GM12875 (cell line): ENCODE measurements around the gene GABPB2.
A peak's percentile ranks its signal among the peaks of the same experiment; 100 is the strongest.

Experiments used
- H3K4me3 ChIP-seq: one replicate; pipeline ENCODE4 v1.5.1; 2011; ENCODE audit warnings: low read depth, low read length, control low read depth
- TF ChIP-seq, protein P1 (sequence below): IDR thresholded peaks from 2 replicates; pipeline ENCODE4 v1.5.1; 2011; ENCODE audit warnings: low read depth, mild to moderate bottlenecking, control low read depth, inconsistent platforms, low read length, moderate library complexity, borderline replicate concordance; ENCODE audit not compliant: insufficient read depth

GABPB2 gene

DNA sequence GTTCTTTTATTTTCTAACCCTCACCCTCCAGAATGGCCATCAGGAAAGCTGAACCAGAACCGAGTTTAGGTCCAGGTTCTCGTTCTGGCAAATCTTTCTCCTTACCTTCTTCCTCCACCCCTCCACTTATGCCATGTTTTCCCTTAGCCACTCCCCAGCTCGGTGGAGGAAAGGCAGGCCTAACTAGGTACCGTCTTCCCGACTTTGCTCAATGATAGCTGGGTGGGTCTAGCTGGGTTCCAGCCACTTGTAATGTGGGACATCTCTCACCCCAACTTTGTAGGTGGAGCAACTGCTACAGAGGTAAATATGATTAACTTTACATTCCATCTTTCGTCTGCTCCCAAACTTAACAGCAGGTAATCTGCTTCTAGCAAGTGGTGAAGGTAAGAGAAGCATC lies 33.5 kb upstream of the GABPB2 start:
- H3K4me3 ChIP-seq: no peak overlapping the region
- TF ChIP-seq, protein P1, sequence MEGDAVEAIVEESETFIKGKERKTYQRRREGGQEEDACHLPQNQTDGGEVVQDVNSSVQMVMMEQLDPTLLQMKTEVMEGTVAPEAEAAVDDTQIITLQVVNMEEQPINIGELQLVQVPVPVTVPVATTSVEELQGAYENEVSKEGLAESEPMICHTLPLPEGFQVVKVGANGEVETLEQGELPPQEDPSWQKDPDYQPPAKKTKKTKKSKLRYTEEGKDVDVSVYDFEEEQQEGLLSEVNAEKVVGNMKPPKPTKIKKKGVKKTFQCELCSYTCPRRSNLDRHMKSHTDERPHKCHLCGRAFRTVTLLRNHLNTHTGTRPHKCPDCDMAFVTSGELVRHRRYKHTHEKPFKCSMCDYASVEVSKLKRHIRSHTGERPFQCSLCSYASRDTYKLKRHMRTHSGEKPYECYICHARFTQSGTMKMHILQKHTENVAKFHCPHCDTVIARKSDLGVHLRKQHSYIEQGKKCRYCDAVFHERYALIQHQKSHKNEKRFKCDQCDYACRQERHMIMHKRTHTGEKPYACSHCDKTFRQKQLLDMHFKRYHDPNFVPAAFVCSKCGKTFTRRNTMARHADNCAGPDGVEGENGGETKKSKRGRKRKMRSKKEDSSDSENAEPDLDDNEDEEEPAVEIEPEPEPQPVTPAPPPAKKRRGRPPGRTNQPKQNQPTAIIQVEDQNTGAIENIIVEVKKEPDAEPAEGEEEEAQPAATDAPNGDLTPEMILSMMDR: no peak

DNA sequence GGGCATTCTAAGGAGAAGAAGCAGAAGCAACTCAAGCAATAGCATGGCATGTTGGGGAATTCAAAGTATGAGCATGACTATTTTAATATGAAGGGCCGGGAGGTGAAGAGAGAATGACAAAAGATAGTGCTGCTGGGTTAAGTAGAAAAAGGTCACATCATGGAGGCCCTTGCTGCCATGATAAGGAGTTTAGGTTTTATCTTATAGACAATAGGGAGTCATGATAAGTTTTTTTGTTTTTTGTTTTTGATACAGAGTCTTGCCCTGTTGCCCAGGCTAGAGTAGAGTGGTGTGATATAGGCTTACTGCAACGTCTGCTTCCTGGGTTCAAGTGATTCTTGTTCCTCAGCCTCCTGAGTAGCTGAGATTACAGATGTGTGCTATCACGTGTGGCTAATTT lies 31.0 kb upstream of the GABPB2 start:
- TF ChIP-seq, protein P1: no peak

DNA sequence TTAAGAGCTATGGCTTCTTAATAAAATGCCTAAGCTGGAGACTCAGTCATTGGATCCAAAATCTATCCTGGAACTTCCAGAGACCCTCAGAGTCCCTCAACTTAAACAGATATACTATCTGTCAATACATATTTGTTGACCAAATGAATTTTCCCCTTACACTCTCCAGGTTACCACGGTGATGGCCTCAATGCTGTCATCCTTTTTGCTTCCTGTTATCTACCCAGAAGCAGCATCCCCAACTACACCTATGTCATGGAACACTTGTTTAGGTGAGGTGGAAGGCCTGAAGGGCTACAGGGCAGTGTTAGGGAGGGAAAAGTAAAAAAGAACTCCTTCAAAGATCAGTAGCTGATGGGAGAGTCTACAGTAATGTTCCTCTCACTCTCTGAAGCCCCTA lies 27.4 kb upstream of the GABPB2 start:
- TF ChIP-seq, protein P1: no peak
- H3K4me3 ChIP-seq: no peak overlapping the region

More for the DNA sequence above, 31.0 kb upstream of the GABPB2 start:
- H3K4me3 ChIP-seq: no peak overlapping the region

DNA sequence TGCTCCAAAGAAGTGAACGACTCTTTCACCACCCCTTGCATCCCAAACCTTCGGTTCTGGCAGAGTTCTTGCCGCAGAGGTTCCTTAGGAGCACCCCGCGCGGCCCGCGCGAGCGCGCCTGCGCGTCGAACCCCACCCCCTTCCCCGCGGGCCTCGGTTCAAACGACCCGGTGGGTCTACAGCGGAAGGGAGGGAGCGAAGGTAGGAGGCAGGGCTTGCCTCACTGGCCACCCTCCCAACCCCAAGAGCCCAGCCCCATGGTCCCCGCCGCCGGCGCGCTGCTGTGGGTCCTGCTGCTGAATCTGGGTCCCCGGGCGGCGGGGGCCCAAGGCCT lies 23.0 kb upstream of the GABPB2 start, which contains the start of gene C1orf56:
Gene C1orf56 (plus strand): TSS at position 161 of the 334 bp plus-strand sequence. CDS start 97 bp downstream, at position 258.
- TF ChIP-seq, protein P1: no peak
- peak within 1 kb of the TSS; percentile 67 for H3K4me3 ChIP-seq

DNA sequence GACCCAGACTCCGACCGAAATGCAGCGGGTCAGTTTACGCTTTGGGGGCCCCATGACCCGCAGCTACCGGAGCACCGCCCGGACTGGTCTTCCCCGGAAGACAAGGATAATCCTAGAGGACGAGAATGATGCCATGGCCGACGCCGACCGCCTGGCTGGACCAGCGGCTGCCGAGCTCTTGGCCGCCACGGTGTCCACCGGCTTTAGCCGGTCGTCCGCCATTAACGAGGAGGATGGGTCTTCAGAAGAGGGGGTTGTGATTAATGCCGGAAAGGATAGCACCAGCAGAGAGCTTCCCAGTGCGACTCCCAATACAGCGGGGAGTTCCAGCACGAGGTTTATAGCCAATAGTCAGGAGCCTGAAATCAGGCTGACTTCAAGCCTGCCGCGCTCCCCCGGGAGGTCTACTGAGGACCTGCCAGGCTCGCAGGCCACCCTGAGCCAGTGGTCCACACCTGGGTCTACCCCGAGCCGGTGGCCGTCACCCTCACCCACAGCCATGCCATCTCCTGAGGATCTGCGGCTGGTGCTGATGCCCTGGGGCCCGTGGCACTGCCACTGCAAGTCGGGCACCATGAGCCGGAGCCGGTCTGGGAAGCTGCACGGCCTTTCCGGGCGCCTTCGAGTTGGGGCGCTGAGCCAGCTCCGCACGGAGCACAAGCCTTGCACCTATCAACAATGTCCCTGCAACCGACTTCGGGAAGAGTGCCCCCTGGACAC lies 22.5 kb upstream of the GABPB2 start:
- peak overlapping the region; percentile 67 for H3K4me3 ChIP-seq
- TF ChIP-seq, protein P1: peak; percentile 60

DNA sequence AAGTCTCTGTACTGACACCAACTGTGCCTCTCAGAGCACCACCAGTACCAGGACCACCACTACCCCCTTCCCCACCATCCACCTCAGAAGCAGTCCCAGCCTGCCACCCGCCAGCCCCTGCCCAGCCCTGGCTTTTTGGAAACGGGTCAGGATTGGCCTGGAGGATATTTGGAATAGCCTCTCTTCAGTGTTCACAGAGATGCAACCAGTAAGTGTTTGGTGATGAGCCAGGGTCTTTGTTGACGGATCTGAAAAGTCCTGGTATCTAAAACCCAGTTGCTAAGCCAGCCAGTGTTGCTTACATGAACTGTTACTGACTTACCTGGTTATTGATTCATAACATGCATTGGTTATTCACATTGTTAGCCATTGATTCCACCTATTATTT lies 21.9 kb upstream of the GABPB2 start:
- peak overlapping the region; percentile 67 for H3K4me3 ChIP-seq
- TF ChIP-seq, protein P1: no peak

DNA sequence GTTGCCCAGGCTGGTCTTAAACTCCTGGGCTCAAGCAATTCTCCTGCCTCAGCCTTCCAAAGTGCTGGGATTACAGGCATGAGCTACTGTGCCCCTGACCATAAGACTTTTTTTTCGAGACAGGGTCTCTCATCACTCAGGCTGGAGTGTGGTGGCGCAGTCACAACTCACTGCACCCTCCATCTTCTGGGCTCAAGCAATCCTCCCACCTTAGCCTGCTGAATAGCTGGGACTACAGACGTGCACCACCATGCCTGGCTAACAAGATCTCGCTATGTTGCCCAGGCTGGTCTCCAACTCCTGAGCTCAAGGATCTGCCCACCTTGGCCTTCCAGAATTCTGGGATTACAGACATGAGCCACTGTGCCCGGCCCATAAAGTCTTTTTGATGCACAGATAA lies 21.1 kb upstream of the GABPB2 start:
- no peak overlapping the region for H3K4me3 ChIP-seq
- TF ChIP-seq, protein P1: no peak
